GM23338 (cell line): ENCODE results near the gene MZB1. TPM values are rescaled to one million over a fixed set of nuclear protein-coding genes. Genes with fewer than 3 reads are reported as not detected.

Experiments
- ATAC-seq: fragments of 200-7000 bp; cut with Tn5 transposase; 3 replicates; pipeline ENCODE4 v1.9.1; 2020
- DNase-seq: peaks from one replicate; pipeline ENCODE4 v3.0.0-alpha.2; 2015; ENCODE audit warnings: low spot score
- H2AFZ ChIP-seq: fragments of 200-600 bp; sonication (generic); 2 replicates; pipeline ENCODE4 v1.8.0; 2016; ENCODE audit warnings: antibody characterized with exemption, mild to moderate bottlenecking, moderate library complexity
- H3F3A ChIP-seq: fragments of 200-600 bp; sonication (generic); replicated peaks from 2 replicates; pipeline ENCODE4 v1.8.0; 2017; ENCODE audit warnings: antibody characterized with exemption, mixed run types, low read depth
- H3K27ac ChIP-seq: fragments of 200-600 bp; sonication (generic); 2 replicates; pipeline ENCODE4 v1.6.1; 2016; ENCODE audit warnings: low read depth
- H3K27me3 ChIP-seq: fragments of 200-600 bp; sonication (generic); 2 replicates; pipeline ENCODE4 v1.8.0; 2016; ENCODE audit warnings: mild to moderate bottlenecking, mixed run types, moderate library complexity; ENCODE audit not compliant: insufficient read depth
- H3K36me3 ChIP-seq: fragments of 200-600 bp; sonication (generic); 2 replicates; pipeline ENCODE4 v1.8.0; 2016; ENCODE audit warnings: mild to moderate bottlenecking; ENCODE audit not compliant: insufficient read depth
- H3K4me1 ChIP-seq: fragments of 200-600 bp; sonication (generic); 2 replicates; pipeline ENCODE4 v1.8.0; 2016; ENCODE audit warnings: mild to moderate bottlenecking, moderate library complexity; ENCODE audit not compliant: insufficient read depth
- H3K4me2 ChIP-seq: fragments of 200-600 bp; sonication (generic); 2 replicates; pipeline ENCODE4 v1.7.1; 2017; ENCODE audit warnings: mixed run types
- H3K4me3 ChIP-seq: fragments of 200-600 bp; sonication (generic); 2 replicates; pipeline ENCODE4 v1.6.1; 2016; ENCODE audit warnings: mixed run types
- H3K79me2 ChIP-seq: fragments of 200-600 bp; sonication (generic); replicated peaks from 2 replicates; pipeline ENCODE4 v1.8.0; 2017; ENCODE audit warnings: mild to moderate bottlenecking; ENCODE audit not compliant: insufficient read depth
- H3K9me2 ChIP-seq: fragments of 200-600 bp; sonication (generic); 2 replicates; pipeline ENCODE4 v1.8.0; 2017; ENCODE audit not compliant: insufficient read depth
- H4K20me1 ChIP-seq: fragments of 200-600 bp; sonication (generic); replicated peaks from 2 replicates; pipeline ENCODE4 v1.8.0; 2017; ENCODE audit warnings: mild to moderate bottlenecking; ENCODE audit not compliant: insufficient read depth
- H3K27ac Mint-ChIP-seq: 2 replicates; pipeline ENCODE4 v1.8.0; 2020; ENCODE audit warnings: inconsistent platforms, mild to moderate bottlenecking, moderate library complexity, mixed read lengths
- H3K27me3 Mint-ChIP-seq: 3 replicates; pipeline ENCODE4 v1.8.0; 2022; ENCODE audit warnings: low read depth, mild to moderate bottlenecking, moderate library complexity, mixed read lengths, inconsistent platforms; ENCODE audit not compliant: insufficient read depth, poor library complexity
- H3K36me3 Mint-ChIP-seq: 3 replicates; pipeline ENCODE4 v1.8.0; 2021; ENCODE audit warnings: low read depth, mild to moderate bottlenecking, inconsistent platforms, moderate library complexity, mixed read lengths
- H3K4me1 Mint-ChIP-seq: 3 replicates; pipeline ENCODE4 v1.8.0; 2020; ENCODE audit warnings: mild to moderate bottlenecking, inconsistent platforms, mixed read lengths
- H3K4me3 Mint-ChIP-seq: 3 replicates; pipeline ENCODE4 v1.8.0; 2021; ENCODE audit warnings: moderate library complexity, mild to moderate bottlenecking, inconsistent platforms, mixed read lengths
- H3K9me3 Mint-ChIP-seq: 3 replicates; pipeline ENCODE4 v1.8.0; 2020; ENCODE audit warnings: moderate library complexity, mild to moderate bottlenecking, inconsistent platforms, mixed read lengths
- ETS1 ChIP-seq: IDR thresholded peaks from 2 replicates; pipeline ENCODE4 v1.6.1; 2016; ENCODE audit warnings: antibody characterized with exemption
- ZNF114 ChIP-seq: fragments of 250-450 bp; sonication (Bioruptor Pico); IDR thresholded peaks from 2 replicates; pipeline ENCODE4 v1.5.0; 2020; ENCODE audit warnings: mild to moderate bottlenecking, moderate library complexity
- ZNF331 ChIP-seq: fragments of 250-450 bp; sonication (Bioruptor Pico); IDR thresholded peaks from 2 replicates; pipeline ENCODE4 v1.5.0; 2020; ENCODE audit warnings: low read depth, mild to moderate bottlenecking, moderate library complexity
- ZNF462 ChIP-seq: fragments of 250-450 bp; sonication (Bioruptor Pico); IDR thresholded peaks from 2 replicates; pipeline ENCODE4 v1.5.0; 2020; ENCODE audit warnings: mild to moderate bottlenecking, moderate library complexity
- polyA plus RNA-seq: library from polyadenylated mRNA; unstranded; fragments of >200 nt; fragmentation: Nextera tagmentation; extraction: Ambion mirVana; gene quantifications from 2 replicates; pipeline ENCODE4 v1.2.1, GENCODE V29; 2016
- total RNA-seq: library from RNA; depleted of rRNA; stranded (reverse); fragments of >200 nt; shearing (Covaris generic); gene quantifications from 2 replicates; pipeline ENCODE4 v1.2.3, GENCODE V29; 2014

The MZB1 gene
- total and polyA plus RNA-seq, 2 experiments from 2014 or later = 0.52 to 1.6 TPM

GRCh38 chr5:139384591-139385051 lies 5.1 kb downstream of the MZB1 start (continued):
- TF ChIP-seq ZNF462 (CRISPR knock-in tag) (no peak), ZNF114 (no peak), ETS1 (no peak)

- no peaks in the 10 kb centered on the region; the same call in 2 of the 3 replicates for H3K36me3 Mint-ChIP-seq
- no peaks in the 10 kb centered on the region for H3K36me3 ChIP-seq
- H4K20me1 ChIP-seq = no peaks in the 10 kb centered on the region
- peaks cover 22% of the 10 kb centered on the region for H3K4me1 Mint-ChIP-seq
- no peak for DNase-seq
- H3K27me3 Mint-ChIP-seq = peaks cover 13% of the 10 kb centered on the region
- 0 out of 2 replicates have a peak overlapping the region, but pooled peaks have one; percentile 12 for H3K27ac Mint-ChIP-seq
- H3K4me3 Mint-ChIP-seq = no peak overlapping the region
- H3F3A ChIP-seq = no peaks in the 10 kb centered on the region
- no peak overlapping the region for H3K4me2 ChIP-seq
- ATAC-seq = no peak
- peaks cover 12% of the 10 kb centered on the region for H3K4me1 ChIP-seq
- no peak overlapping the region for H3K27ac ChIP-seq
- no peak overlapping the region for H2AFZ ChIP-seq
- TF ChIP-seq ZNF331 = no peak
- no peaks in the 10 kb centered on the region for H3K79me2 ChIP-seq
- no peaks in the 10 kb centered on the region for H3K9me2 ChIP-seq
- H3K4me3 ChIP-seq = no peak overlapping the region
- no peaks in the 10 kb centered on the region for H3K9me3 Mint-ChIP-seq
- H3K27me3 ChIP-seq = no peaks in the 10 kb centered on the region
Measured at GRCh38 chr5:139383993-139384590, 5.6 kb downstream of the MZB1 start.
